Mucosa of descending colon (tissue), 3 donors: ENCODE measurements around the gene ZNF835. TPM values are rescaled to one million over a fixed set of nuclear protein-coding genes. Genes with fewer than 3 reads are reported as not detected.

Experiments used
- ATAC-seq: fragments of 200-7000 bp; cut with Tn5 transposase; one replicate; pipeline ENCODE4 v1.9.1; 2020; ENCODE audit warnings: mild to moderate bottlenecking, moderate library complexity
- DNase-seq, 3 donors: peaks; one replicate each; pipeline ENCODE4 v3.0.0-alpha.2; 2020
- H3K36me3 ChIP-seq: fragments of 200-600 bp; one replicate; pipeline ENCODE4 v1.8.0; 2021; ENCODE audit warnings: low read depth, mild to moderate bottlenecking
- H3K4me1 ChIP-seq: fragments of 200-600 bp; one replicate; pipeline ENCODE4 v1.8.0; 2021; ENCODE audit warnings: low read depth, mild to moderate bottlenecking
- H3K4me3 ChIP-seq: fragments of 200-600 bp; one replicate; pipeline ENCODE4 v1.8.0; 2021; ENCODE audit warnings: mild to moderate bottlenecking
- H3K9me3 ChIP-seq: fragments of 200-600 bp; one replicate; pipeline ENCODE4 v1.8.0; 2021; ENCODE audit warnings: mild to moderate bottlenecking
- CTCF ChIP-seq: fragments of 200-600 bp; IDR thresholded peaks from one replicate; pipeline ENCODE4 v1.8.0; 2022; ENCODE audit warnings: antibody characterized with exemption, mild to moderate bottlenecking
- intact Hi-C, 2 donors: fragments of 100-400 bp; cut with DNase I in 1 of 2; cut with micrococcal nuclease in 1 of 2; formaldehyde crosslinking; loops; one replicate each; pipeline versions ENCODE4 v1.11.0 to v1.11.1; 2022; cut with DNase I, micrococcal nuclease
- total RNA-seq, 3 donors: library from RNA; stranded (reverse); fragmentation: NEBNext Ultra II Directional in 2 of 3; extraction: Animal tissue kit (Norgen Biotek cat#: 25700) in 2 of 3; gene quantifications; one replicate each; pipeline versions ENCODE4 v1.2.1 to v1.2.4, GENCODE V29; 2021 to 2023
- donor health status: DM: no; HTN: no; CAD: no; lungs with moderate emphysema.
- donor health status: DM: no; HTN: no; CAD: no.
- donor health status: DM: no; HTN: yes; CAD: no.

Gene ZNF835
- total RNA-seq, 3 donors from 2014 or later = 0.72 to 9.1 (median 0.77) TPM

GRCh38 chr19:56670961-56671612 lies 470 bp downstream of the ZNF835 start:
- Histone ChIP-seq H3K9me3 (peaks cover 69% of the 10 kb centered on the region), H3K4me1 (peaks cover 5% of the 10 kb centered on the region), H3K36me3 (no peaks in the 10 kb centered on the region), H3K4me3 (peak overlapping the region; percentile 17)
- no peak for TF ChIP-seq CTCF
- intact Hi-C loops = no loop called here
- DNase-seq = peak in 1 of 3 donors; percentile 3
- ATAC-seq = no peak

- no peaks in the 10 kb centered on the region for H3K36me3 ChIP-seq
- H3K9me3 ChIP-seq = peaks cover 70% of the 10 kb centered on the region
- no peak overlapping the region for H3K4me3 ChIP-seq
- ATAC-seq = no peak
- intact Hi-C loops = no loop called here
- no peak for DNase-seq
- H3K4me1 ChIP-seq = peaks cover 5% of the 10 kb centered on the region
- no peak for TF ChIP-seq CTCF
Observed at GRCh38 chr19:56670401-56670960, 1.1 kb downstream of the ZNF835 start.

- intact Hi-C loops = no loop called here
- no peak for TF ChIP-seq CTCF
- DNase-seq (no peak), ATAC-seq (no peak)
- Histone ChIP-seq H3K4me1 (peaks cover 5% of the 10 kb centered on the region), H3K9me3 (peaks cover 74% of the 10 kb centered on the region), H3K4me3 (no peak overlapping the region), H3K36me3 (no peaks in the 10 kb centered on the region)
Observed at GRCh38 chr19:56668676-56669075, 2.9 kb downstream of the ZNF835 start.

- Histone ChIP-seq H3K4me3 (no peak overlapping the region), H3K36me3 (no peaks in the 10 kb centered on the region), H3K9me3 (peaks cover 84% of the 10 kb centered on the region), H3K4me1 (peaks cover 5% of the 10 kb centered on the region)
- intact Hi-C loops = no loop called here
- DNase-seq = no peak
- no peak for TF ChIP-seq CTCF
- ATAC-seq = no peak
Observed at GRCh38 chr19:56667311-56667870, 4.2 kb downstream of the ZNF835 start.

- peaks cover 91% of the 10 kb centered on the region for H3K9me3 ChIP-seq
- no peaks in the 10 kb centered on the region for H3K36me3 ChIP-seq
- intact Hi-C loops = no loop called here
- TF ChIP-seq CTCF = no peak
- H3K4me3 ChIP-seq = no peak overlapping the region
- ATAC-seq (no peak), DNase-seq (no peak)
- no peaks in the 10 kb centered on the region for H3K4me1 ChIP-seq
Observed at GRCh38 chr19:56664511-56664910, 7.0 kb downstream of the ZNF835 start.
